HG02884 (cell line): ENCODE measurements around the gene RNPS1.

ENCODE experiments used
- ATAC-seq: cut with Tn5 transposase; IDR thresholded peaks from one replicate; pipeline ENCODE4 v1.9.1; 2021; ENCODE audit warnings: mild to moderate bottlenecking, moderate library complexity; ENCODE audit not compliant: unreplicated experiment

Gene RNPS1

GRCh38 chr16:2236337-2237101 is 31.4 kb downstream of the RNPS1 start, which contains the start of gene DNASE1L2:
Gene DNASE1L2, plus strand, starts transcription at chr16:2236444. Its CDS starts 373 bp downstream, at chr16:2236817.
- ATAC-seq, result no peak

- no peak for ATAC-seq
Observed at GRCh38 chr16:2235695-2236336, 32.1 kb downstream of the RNPS1 start.

DNA sequence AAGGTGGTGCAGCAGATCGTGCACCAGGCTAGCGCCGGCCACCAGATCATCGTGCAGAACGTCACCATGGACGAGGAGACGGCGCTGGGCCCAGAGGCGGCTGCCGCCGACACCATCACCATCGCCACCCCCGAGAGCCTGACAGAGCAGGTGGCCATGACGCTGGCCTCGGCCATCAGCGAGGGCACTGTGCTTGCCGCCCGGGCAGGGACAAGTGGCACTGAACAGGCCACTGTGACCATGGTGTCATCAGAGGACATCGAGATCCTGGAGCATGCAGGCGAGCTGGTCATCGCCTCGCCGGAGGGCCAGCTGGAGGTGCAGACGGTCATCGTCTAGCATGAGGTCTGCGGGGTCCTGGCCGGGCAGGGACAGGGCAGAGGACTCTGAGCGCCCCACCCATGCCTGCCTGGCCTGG is 32.7 kb downstream of the RNPS1 start:
- no peak for ATAC-seq

DNA sequence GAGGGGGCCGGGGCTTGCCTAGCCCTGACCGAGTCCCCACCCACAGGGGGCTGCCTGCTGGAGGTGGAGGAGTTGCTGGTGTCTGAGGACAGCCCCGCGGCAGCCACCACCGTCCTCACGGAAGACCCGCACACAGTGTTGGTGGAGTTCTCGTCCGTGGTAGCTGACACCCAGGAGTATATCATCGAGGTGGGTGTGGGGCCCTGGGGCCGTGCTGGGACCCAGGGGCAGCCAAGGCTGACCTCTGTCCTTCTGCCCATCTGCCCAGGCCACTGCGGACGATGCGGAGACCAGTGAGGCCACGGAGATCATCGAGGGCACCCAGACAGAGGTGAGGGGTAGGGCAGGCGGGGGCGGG is 33.1 kb downstream of the RNPS1 start:
- no peak for ATAC-seq

DNA sequence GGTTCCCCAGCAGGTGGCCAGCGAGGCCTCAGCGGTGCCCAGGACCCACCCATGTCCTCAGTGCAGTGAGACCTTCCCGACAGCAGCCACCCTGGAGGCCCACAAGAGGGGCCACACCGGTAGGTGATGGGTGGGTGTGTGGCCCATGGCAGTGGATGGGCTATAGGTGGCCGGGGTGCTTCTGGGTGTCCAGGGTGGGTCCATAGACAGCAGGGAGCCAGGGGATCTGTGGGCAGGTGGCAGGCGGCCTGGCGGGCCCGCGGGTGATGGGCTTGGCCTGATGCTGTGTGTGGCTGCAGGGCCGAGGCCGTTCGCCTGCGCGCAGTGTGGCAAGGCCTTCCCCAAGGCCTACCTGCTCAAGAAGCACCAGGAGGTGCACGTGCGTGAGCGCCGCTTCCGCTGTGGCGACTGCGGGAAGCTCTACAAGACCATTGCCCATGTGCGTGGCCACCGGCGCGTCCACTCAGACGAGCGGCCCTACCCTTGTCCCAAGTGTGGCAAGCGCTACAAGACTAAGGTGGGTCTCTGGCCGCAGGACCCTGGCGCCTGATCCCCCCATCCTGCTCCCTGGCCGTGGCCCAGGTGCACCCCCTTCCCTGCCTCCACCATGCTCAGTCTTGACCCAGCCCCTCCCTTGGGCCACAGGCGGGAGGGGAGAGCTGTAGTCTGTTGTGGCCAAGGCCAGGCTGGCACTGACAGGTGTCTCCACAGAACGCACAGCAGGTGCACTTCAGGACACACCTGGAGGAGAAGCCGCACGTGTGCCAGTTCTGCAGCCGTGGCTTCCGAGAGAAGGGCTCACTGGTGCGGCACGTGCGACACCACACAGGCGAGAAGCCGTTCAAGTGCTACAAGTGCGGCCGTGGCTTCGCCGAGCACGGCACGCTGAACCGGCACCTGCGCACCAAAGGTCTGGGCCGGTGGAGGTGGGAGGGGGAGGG is 33.8 kb downstream of the RNPS1 start:
- no peak for ATAC-seq

- ATAC-seq, result no peak
Observed at GRCh38 chr16:2233046-2233775, 34.7 kb downstream of the RNPS1 start.

- ATAC-seq, result no peak
Observed at GRCh38 chr16:2232094-2232990, 35.6 kb downstream of the RNPS1 start.

DNA sequence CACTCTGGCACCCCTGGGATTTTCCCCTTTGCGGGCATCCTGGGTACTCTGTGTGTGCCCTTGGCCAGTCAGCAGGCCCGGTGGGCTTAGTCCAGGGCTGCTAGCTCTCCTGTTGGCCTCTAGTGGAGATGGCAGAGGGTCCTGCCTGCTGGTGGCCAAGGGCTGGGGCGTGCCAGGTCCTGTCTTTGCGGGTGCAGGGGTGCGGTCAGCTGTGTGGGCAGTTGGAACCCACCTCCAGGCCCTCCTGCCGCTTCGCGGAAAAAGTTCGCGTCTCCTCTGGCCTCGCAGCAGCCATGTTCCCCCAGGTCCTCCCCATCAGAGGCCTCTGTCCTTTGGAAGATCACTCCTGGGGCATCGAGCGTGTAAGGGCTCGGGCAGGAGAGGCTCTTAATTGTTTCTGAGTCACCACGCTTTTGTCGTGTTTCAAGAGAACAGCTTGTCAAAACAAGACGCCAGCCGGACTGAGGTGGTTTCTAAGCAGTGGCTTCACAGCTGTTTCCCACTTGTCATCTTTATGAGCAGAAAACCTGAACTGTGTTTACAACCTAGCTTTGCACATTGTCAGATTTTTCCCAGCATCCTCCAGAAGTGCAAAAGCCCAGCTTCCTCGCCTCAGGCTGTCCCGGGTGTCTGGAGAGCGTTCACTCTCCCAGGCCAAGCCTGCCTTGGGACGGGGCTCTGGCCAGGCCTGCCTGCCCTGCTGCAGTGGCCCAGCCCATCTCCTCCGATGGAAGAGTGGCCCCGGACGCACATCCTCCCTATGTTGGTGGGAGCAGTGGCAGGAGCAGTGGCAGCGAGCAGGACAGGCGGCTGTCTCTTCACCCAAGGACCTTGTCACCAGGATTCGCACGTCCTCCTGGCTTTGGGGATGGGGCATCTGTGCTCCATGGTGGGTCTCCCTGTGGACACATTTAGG is 36.7 kb downstream of the RNPS1 start:
- ATAC-seq, result no peak

- no peak for ATAC-seq
Observed at GRCh38 chr16:2230376-2230775, 37.5 kb downstream of the RNPS1 start.

- no peak for ATAC-seq
Observed at GRCh38 chr16:2229632-2230250, 38.2 kb downstream of the RNPS1 start.

DNA sequence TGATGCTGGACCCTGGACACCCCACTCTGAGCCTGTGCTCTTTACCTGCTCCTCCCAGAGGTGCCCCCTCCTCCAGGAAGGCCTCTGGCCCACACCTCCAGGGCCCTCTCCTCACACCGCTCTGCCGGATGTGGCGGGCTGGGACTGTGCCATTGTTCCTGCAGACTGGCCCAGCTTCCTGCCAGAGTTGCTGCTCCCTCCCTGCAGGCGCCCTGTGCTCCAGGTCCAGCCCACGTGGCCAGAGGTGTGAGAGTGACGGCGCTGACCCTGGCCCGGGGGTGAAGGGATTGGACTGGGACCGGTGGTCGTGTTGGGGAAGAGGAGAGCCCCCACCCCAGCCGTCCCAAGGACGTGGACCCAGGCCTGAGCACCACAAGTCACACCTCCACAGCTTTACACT is 38.8 kb downstream of the RNPS1 start:
- ATAC-seq, result no peak

DNA sequence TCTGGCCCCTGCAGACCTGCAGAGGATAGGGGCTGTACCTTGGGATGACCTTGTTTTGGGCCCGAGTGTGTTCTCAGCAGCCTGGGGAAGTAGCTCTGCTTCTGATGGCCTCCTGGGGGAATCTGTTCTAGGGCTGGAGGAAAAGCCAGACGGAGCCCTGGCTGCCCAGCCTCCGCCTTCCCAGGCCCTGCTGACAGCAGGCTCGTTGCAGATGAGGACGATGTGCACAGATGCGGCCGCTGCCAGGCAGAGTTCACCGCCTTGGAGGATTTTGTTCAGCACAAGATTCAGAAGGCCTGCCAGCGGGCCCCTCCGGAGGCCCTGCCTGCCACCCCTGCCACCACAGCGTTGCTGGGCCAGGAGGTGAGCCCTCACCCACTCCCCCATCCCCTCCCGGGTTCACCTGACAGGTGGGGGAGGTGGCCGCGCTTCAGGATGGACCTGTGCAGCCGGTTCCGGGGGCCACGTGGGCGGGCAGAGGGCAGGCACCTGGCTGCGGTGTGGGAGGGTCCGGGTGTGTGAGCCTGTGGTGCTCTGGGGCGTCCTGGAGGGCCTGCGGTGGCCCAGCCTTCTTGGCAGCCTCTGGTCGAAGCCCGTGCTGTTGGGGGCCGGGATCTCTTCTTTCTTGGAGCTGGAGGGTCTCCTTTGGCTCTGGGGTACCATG is 39.6 kb downstream of the RNPS1 start:
- ATAC-seq, result no peak

DNA sequence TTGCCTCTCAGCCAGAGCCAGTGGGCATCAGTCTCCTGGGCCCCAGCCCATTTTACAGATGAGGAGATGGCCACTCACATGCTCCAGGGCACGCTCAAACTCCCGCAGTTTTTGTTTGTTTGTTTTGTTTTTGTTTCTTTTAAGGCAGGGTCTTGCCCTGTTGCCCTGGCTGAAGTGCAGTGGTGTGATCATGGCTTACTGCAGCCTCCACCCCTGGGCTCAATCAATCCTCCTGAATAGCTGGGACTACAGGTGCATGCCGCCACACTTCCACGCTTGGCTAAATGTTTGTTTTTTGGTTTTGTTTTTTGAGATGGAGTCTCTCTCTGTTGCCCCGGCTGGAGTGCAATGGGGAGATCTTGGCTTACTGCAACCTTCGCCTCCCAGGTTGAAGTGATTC is 41.0 kb downstream of the RNPS1 start:
- ATAC-seq, result no peak

DNA sequence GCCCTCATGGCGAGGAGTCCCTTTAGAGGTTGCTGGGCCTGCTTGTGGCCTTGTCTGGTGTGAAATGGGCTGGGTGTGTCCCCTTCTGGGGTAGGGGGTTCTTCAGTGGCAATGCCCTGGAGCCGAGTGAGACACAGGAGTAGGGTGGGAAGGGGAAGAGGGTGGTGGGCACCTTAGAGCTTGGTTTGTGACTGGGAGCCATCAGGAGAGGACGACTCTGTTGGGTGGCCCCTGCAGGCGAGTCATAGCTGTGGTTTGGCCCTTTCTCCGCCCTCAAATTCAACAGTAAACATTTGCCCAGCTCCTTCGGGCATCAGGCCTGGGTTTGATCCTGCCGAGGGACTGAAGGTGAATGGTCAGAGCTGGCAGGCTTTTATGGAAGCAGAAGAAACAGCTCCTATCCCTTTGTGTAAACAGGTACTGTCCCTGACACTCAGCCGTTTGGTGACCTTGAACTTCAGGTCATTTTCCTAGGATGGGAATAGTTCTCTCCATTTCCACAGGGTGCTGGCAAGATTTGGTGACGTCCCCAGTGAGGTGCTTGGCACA is 41.6 kb downstream of the RNPS1 start:
- ATAC-seq, result no peak

- peak; percentile 20 for ATAC-seq
Observed at GRCh38 chr16:2223942-2224486, 43.9 kb downstream of the RNPS1 start.

GRCh38 chr16:2223221-2223941 is 44.5 kb downstream of the RNPS1 start, which contains the start of gene E4F1:
Gene E4F1, plus strand, starts transcription at chr16:2223591. Its CDS starts 23 bp downstream, at chr16:2223614.
- ATAC-seq, result peak; percentile 91
